GM15510 (cell line): ENCODE measurements around the gene AMPH.

Experiments
- POLR2A ChIP-seq: IDR thresholded peaks from 3 replicates; pipeline ENCODE4 v1.6.1; 2011; ENCODE audit warnings: borderline replicate concordance; ENCODE audit not compliant: insufficient read length; ENCODE audit errors: extremely low read depth

Gene AMPH

DNA sequence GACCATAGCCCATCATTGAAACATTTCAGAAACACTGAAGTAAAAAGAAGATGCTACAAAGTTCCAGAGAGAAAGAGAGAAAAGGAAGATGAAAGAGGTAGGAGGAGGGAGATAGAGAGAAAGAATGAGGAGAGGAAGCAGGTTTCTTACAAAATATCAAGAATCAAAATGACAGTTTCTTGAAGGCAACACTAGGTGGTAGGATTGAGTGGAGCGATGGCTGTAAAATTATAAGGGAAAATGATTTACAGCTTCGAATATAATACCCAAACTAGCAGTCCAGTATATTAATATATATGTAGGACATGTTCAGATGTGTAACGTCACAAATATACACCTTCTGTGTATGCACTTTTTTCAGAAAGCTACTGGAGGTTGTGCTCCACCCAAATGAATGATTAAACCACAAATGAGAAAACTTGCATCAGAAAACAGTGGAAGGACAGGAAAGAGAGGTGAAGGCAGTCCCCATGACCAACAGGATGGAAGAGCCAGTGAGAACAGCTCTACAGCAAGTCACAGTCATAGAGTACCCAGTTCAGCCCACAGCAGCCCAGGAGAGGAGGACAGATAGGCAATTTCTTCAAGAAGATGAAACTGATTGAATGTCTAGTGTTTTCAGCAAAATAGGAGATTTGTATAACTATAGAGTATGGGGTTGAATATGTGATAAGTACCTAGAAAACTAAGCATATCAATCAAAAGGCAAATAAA, 206.3 kb downstream of the AMPH start:
- no peak for TF ChIP-seq POLR2A

DNA sequence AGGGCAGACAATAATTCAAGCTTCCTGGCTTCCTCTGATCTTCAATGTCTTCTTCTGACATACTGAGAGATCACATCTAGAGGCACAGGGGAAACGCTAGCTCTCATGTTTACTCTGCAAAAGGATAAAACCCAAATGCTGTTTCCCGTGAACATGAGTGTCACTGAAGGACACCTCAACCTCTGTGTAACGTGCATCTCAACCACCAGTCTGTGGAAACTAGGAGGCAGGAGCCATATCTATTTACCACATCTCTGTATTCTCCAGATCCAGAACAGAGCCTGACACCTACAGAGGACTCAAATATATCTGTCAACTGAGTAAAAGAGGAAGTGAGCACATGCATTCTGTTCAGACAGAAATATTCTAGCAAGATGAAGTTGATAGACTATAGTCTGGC, 217.4 kb downstream of the AMPH start:
- TF ChIP-seq POLR2A = no peak

DNA sequence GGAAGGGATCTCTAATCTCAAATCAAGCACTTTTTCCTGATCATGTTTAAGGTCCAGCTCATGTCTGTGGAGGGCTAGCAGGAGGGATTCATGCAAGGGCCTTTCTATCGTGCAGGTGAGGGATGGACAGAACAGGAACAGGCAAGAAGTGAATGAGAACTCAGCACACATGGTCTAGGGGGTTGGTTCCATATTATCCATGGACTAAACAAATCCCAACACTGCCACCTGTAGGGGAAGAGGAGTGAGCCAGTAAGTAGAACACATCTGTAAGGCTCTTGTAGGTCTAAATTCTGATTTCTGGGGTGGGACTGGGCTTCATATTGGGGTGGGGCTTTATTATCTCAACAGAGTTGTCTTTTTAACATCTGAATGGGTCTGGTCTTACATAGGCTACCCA, 219.8 kb downstream of the AMPH start:
- TF ChIP-seq POLR2A = no peak

DNA sequence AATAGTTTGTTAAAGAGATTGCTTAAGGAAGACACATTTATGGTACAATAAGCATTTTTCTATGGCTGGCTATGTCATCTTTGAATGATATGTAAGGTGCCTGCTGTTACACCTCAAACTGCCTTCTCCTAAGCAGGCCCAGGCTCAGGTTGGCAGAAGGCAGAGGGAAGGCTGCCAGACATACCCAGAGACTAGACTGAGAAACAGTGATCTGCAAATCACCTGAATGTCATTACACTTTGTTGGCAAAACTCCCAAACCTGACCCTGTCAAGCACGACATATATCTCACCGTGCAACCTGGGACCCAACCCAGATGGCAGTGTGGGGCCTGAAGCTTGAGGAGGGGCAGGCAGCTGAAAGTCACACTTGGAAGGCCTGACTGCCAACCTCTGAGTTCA, 221.1 kb downstream of the AMPH start:
- TF ChIP-seq POLR2A = no peak

DNA sequence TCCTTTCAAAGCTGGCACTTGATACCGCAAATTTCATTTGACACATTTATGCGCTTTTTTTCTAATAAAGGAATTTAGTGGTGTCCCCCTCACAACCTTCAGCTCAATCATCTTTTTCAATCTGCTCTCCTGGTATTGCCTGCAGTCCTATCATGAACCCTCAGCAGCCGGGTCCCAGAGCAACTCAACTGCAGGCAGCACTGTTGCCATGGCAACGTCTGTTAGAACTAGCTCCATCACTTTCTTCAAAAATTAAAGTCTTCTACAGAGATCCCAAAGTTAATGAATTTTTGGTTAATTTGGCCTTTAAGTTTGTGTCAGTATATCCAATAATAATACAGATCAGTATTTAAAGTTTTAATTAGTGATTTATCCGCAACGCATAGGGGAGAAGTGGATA, 221.6 kb downstream of the AMPH start:
- TF ChIP-seq POLR2A = no peak

- TF ChIP-seq POLR2A = no peak
Measured at GRCh38 chr7:38398725-38399321, 232.3 kb downstream of the AMPH start.

DNA sequence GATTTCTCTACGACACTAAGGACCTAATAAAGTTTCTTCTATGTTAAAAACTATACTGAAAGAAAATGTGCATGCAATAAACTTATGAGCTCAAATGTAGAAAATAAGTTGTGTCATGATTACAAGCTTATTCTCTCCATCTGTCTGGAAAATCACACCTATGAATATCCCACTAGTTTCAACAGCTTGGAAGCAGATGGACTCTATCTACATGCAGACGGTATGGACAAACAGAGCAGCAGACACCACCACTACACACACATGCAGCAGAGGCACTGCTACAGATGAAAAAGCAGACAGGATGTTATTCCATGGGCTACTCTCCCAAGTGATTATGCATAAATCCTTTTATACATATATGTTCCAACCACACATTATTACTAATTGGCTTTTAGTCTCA, 234.3 kb downstream of the AMPH start:
- TF ChIP-seq POLR2A = no peak

DNA sequence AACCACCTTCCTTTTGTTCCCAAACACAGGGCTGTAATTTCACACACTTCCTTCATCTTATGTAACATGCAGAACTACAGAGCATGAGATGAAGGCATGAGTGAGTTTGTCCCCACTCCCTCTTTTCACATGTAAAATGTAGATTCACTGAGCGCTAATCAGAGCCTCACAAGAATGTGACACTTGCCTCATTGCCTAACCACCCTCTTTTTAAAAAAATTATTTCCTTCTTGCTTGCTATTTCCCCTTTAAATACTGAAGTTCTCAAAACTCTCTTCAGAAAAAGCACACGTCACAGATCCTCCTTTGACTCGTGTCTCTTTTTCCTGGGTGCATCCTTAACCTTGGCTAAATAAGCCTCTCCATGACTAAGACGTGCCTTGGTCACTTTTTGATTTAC, 236.5 kb downstream of the AMPH start:
- no peak for TF ChIP-seq POLR2A

- TF ChIP-seq POLR2A = no peak
Measured at GRCh38 chr7:38393874-38394273, 237.3 kb downstream of the AMPH start.

DNA sequence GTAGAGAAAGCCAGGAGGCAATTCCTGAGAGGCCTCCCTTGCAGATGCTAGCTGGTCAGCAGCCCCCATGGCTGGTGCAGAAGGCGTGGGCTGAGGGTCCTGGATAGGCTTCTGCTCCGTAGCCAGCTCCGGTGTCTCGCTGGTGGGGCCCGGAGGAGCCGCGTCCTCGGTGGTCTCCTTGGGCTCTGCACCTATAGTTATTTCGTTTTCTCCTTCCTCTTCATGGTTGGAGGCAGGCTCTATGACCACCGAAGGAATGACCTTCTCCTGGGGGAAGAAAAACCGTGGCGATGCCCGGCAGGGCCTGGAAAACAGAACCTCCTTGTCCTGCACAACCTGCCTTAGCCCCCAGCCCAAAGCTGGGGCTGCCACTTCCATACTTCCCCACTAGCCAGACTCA, 239.4 kb downstream of the AMPH start:
- TF ChIP-seq POLR2A = no peak

GRCh38 chr7:38385682-38386081, 245.5 kb downstream of the AMPH start:
- TF ChIP-seq POLR2A = no peak

DNA sequence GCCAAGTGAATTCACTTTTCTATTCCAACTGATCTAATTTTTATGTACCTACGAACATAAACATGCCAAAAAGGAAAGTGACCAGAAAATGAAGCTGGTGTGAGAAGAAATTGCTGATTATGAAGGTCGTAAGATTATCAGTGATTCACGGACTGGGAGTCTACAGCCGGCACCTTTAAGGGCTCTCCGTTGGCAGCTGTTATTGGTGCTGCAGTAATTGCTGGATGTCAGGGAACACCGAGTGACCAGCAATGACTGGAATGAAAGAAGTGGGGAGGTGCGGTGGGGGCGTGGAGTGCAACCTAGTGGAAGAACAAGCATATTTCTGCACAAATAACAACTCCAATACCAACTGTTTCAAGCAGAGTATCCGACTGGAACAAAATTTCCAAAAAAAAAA, 247.9 kb downstream of the AMPH start:
- no peak for TF ChIP-seq POLR2A

GRCh38 chr7:38382684-38383083, 248.5 kb downstream of the AMPH start:
- TF ChIP-seq POLR2A = no peak

DNA sequence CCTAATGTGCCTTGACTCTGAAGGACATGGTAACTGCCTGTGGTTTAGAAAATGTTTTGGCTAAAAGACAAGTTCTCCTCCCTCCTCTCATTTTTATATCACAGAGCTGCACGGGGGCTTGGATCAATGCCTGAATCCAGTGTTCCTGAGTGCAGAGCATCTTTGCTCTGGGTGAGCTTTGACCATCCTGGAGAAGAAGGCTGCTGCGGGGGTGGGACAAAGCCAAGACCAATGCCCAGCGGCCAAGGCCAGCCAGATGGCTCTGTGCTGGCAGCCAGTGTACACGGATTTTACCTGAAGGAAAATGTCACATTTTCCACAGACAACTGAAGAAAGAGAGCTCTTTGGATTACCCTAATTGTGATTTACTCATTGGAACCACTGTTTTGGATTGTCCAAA, 255.7 kb downstream of the AMPH start:
- TF ChIP-seq POLR2A = no peak

GRCh38 chr7:38374507-38374906, 256.7 kb downstream of the AMPH start:
- TF ChIP-seq POLR2A = no peak

GRCh38 chr7:38373155-38373554, 258.0 kb downstream of the AMPH start:
- TF ChIP-seq POLR2A = no peak

- no peak for TF ChIP-seq POLR2A
Measured at GRCh38 chr7:38372290-38372689, 258.9 kb downstream of the AMPH start.

GRCh38 chr7:38369816-38370493, 261.2 kb downstream of the AMPH start:
- no peak for TF ChIP-seq POLR2A
